Measurements from ENCODE around the gene PIP5KL1. TPM values are rescaled to one million over a fixed set of nuclear protein-coding genes. Genes with fewer than 3 reads are reported as not detected.

The PIP5KL1 gene
- total RNA-seq, 4 donors from 2014 or later = 0.82 to 3.0 (median 1.3) TPM

DNA sequence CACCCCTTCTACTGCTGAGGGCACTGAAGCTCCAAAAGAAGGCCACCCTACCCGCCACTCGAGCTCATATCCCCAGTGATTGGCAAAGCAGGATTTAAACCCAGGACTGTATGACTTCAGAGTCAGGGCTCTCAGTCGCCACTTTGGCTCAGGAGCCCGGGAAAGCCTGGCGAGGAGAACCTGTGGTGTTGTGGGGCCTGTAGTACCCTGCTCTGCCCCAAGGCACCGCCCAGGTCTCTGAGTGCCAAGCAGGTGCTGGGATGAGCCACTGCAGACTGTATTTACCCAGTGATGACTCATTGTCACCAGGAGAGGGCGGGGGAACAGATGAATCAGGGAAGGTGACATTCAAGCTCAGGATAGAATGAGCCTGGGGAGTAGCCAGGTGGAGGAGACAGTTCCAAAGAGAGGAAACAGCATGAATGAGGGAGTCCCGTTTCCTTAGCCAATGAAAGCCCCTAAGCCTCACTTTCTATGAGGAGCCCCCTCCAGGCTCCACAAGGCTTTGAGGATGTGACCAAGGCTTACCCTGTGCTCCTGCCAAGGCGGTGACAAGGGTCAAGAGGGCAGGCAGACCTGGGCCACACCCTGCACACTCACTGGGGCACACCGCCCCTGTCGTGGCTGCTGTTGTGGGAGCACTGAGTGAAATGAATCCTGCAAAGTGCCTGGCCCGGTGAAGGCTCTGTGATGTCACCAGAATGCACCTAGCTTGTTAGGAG is 24.9 kb upstream of the PIP5KL1 start:
- TF ChIP-seq, protein P1, sequence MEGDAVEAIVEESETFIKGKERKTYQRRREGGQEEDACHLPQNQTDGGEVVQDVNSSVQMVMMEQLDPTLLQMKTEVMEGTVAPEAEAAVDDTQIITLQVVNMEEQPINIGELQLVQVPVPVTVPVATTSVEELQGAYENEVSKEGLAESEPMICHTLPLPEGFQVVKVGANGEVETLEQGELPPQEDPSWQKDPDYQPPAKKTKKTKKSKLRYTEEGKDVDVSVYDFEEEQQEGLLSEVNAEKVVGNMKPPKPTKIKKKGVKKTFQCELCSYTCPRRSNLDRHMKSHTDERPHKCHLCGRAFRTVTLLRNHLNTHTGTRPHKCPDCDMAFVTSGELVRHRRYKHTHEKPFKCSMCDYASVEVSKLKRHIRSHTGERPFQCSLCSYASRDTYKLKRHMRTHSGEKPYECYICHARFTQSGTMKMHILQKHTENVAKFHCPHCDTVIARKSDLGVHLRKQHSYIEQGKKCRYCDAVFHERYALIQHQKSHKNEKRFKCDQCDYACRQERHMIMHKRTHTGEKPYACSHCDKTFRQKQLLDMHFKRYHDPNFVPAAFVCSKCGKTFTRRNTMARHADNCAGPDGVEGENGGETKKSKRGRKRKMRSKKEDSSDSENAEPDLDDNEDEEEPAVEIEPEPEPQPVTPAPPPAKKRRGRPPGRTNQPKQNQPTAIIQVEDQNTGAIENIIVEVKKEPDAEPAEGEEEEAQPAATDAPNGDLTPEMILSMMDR (IDR thresholded peaks at IDR 0.05) = no peak
- no peak for DNase-seq (ENCODE audit: low spot score)
- peak; percentile 52 for ATAC-seq (ENCODE audit: low FRiP score)

DNA sequence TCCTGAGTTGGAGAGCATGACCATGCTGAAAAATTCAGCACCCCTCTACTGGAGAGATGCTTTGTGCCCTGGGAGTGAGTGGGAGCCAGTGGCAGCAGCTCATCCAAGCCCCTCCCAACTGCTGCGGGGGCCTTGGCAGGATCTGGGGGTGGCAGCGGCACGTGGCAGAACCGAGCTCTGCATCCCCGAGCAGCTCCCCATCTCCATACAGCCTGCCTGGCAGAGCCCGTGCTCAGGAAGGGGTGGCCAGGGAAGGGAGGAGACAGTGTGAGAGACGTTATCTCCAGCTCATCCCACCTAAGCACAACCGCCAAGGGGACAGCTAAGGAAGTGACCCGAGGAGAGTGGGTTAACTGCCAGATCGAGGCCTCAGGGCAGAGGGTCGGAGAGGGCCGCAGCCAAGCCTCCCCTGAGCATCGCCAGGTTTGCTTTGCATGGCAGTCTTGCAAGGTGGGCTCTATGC is 24.3 kb upstream of the PIP5KL1 start:
- ATAC-seq (ENCODE audit: low FRiP score) (no peak), DNase-seq (ENCODE audit: low spot score) (no peak)
- TF ChIP-seq, protein P1 (IDR thresholded peaks at IDR 0.05) = no peak

DNA sequence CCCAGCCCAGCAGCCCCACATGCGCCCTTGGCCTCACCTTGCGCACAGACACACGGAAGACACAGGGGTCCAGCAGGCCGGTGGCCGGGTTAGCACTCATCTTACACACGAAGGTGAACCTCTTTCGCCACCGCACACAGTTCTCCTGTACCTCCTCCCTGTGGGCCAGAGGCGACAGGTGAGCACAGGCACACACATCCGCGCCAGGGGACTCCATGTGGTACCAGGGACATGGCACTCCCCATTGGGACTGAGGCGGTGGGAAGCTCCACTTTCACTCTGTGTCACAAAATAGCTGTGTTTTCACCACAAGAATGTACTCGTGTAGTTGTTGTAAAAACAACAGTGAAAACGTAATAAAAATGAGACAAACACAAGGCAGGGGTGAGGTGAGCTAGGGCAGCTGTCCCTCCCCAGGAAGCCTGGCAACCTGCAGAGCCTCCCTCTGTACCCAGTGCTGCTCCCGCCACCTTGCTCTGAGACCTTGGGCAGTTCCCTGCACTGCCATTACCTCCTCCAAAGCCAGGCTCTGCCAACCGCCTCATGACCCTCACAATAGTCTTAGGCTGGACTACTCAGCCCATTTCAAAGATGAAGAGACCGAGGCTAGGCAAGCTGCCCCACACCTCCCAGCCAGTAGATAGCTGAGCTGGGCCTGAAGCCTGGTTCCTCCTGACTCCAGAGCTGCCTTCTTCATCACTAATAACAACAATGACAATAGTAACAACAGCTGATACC is 23.4 kb upstream of the PIP5KL1 start:
- TF ChIP-seq, protein P1 (IDR thresholded peaks at IDR 0.05) = no peak
- ATAC-seq (ENCODE audit: low FRiP score) = no peak
- DNase-seq (ENCODE audit: low spot score) = no peak

DNA sequence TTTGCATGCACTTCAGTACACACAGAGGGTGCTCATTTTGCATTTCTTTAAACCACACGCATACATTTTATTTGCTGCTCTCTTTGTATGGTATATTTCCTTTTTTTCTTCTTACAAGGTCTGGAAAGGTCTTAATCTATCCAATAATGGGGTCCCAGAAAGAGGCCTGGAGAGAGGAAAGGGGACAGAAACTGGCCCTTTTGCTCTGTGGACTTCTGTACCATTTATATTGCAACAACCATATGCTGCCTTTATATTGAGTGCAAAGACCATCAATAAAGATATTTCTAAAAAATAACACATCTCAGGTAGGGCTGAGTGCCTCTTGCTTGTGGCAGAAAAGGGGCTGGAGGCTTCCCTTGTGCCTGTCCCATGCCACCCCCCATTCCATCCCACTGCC is 22.6 kb upstream of the PIP5KL1 start:
- TF ChIP-seq, protein P1 (IDR thresholded peaks at IDR 0.05) = no peak
- ATAC-seq (ENCODE audit: low FRiP score) = no peak

DNA sequence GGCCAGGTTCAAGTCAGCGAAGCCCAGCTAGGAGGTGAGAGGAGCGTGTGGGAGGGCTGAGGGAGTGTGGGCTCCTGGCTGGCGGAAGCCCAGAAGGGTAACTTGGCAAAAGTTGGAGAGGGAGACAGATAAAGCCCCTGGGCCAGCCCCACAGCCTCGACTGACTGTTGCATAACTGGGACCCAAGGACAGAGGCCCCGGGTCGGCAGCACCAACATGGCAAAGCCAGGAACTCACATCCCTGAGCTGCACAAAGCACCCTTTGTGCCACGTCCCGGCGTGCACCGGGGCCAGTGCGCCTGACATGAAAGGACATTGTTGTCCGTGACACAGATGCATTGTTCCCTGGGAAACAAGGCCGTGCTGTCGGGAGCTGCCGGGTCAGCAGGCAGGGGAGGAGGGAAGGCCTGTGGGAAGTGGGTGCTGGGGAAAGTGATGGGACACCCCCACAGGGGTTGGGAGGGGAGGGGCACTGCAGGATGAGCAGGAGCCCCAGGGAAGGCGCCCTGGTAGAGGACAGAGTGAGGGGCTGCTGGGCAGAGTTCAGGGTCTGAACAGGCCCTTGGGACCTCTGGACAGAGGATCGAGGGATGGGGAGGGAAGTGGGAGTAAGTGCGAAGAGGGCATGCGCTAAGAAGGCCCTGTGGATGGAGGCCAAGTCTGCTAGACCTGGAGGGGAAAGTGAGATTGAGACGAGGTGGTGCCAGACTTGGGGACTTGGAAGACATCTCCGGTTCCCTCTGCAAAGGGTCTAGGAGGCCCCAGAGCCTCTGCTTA is 20.1 kb upstream of the PIP5KL1 start:
- DNase-seq (ENCODE audit: low spot score) (no peak), ATAC-seq (ENCODE audit: low FRiP score) (no peak)
- TF ChIP-seq, protein P1 (IDR thresholded peaks at IDR 0.05) = no peak

More for the DNA sequence above, 22.6 kb upstream of the PIP5KL1 start:
- no peak for DNase-seq (ENCODE audit: low spot score)

DNA sequence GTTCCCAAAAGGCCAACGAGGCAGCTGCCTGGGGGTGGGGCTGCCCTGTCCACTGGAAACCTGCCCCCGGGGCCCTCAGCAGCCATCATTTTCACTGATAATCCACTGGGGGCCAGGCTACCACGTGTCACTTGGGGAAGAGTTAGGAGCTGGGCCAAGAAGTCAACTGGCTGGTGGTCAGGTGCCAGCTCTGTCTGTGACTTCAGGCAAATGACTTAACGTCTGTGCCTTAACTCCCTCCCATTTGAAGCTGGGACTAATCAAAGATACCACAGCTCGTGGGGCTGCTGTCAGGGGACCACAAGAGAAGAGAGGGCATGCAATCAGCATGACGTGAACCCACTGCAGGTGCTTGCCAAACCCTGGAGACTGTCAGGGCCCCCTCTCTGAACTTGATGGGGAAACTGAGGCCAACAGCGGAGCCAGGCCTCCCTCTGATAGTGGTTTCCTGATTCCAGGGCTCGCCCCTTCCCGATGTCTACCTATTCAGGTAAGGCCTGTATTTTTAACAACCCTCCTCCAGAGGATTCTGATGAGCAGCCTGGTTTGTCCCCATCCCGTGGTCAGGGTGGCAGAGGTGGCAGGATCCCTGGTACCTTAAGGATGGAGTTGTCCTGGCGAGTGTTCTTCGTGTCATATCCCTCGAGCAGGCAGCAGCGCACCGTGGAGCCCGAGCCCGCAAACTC is 19.4 kb upstream of the PIP5KL1 start:
- TF ChIP-seq, protein P1 (IDR thresholded peaks at IDR 0.05) = no peak
- ATAC-seq (ENCODE audit: low FRiP score) = no peak
- DNase-seq (ENCODE audit: low spot score) = no peak
